Adrenal gland (tissue), 5 donors: ENCODE data around the gene PLA2G4F.

Source experiments
- CTCF ChIP-seq, 6 experiments: fragments of 450-650 bp in 4 of 6; fragments of 200-600 bp in 2 of 6; sonication (generic) in 1 of 6; IDR thresholded peaks; 1 replicate in 5 of 6; 2 replicates in 1 of 6; pipeline versions ENCODE4 v1.5.1 to v1.8.0; 2016 to 2021; ENCODE audit warnings: antibody characterized with exemption in 6 of 6, mild to moderate bottlenecking in 2 of 6, moderate library complexity in 1 of 6
- POLR2A ChIP-seq, 2 donors: fragments of 450-650 bp; IDR thresholded peaks; one replicate each; pipeline ENCODE4 v1.6.1; 2017; ENCODE audit warnings: antibody characterized with exemption in 2 of 2, mild to moderate bottlenecking in 2 of 2, moderate library complexity in 1 of 2
- donor health status: DM: no; HTN: no; CAD: no.

GRCh38 chr15:42171122-42171521 lies 14.7 kb upstream of the PLA2G4F start:
- no peak for TF ChIP-seq CTCF (IDR thresholded peaks at IDR 0.05)
- no peak for TF ChIP-seq POLR2A (IDR thresholded peaks at IDR 0.05)
